ENCODE measurements around the gene HEXA.

GRCh38 chr15:72302955-72303354, 72.9 kb downstream of the HEXA start:
- TF ChIP-seq, protein P1, sequence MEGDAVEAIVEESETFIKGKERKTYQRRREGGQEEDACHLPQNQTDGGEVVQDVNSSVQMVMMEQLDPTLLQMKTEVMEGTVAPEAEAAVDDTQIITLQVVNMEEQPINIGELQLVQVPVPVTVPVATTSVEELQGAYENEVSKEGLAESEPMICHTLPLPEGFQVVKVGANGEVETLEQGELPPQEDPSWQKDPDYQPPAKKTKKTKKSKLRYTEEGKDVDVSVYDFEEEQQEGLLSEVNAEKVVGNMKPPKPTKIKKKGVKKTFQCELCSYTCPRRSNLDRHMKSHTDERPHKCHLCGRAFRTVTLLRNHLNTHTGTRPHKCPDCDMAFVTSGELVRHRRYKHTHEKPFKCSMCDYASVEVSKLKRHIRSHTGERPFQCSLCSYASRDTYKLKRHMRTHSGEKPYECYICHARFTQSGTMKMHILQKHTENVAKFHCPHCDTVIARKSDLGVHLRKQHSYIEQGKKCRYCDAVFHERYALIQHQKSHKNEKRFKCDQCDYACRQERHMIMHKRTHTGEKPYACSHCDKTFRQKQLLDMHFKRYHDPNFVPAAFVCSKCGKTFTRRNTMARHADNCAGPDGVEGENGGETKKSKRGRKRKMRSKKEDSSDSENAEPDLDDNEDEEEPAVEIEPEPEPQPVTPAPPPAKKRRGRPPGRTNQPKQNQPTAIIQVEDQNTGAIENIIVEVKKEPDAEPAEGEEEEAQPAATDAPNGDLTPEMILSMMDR (IDR thresholded peaks at IDR 0.05): no peak
- no peak for TF ChIP-seq POLR2A (IDR thresholded peaks at IDR 0.05)
